HEK293 (cell line): ENCODE results near the gene RAET1G.

Experiments used
- CTCF ChIA-PET: fragments of 350-600 bp; formaldehyde crosslinking; extraction: SDS; loops from one replicate; lab custom pipeline; 2021; ENCODE audit warnings: antibody characterized with exemption; lab: Yijun Ruan, JAX
- POLR2A ChIA-PET: fragments of 300-600 bp; formaldehyde crosslinking; extraction: SDS; loops from one replicate; lab custom pipeline; 2020; ENCODE audit warnings: antibody characterized with exemption, inconsistent platforms; lab: Yijun Ruan, JAX
- H3K27ac ChIP-seq: fragments of 200-500 bp; sonication (Bioruptor generic); 2 replicates; pipeline ENCODE4 v1.5.1; 2014; ENCODE audit warnings: low read depth, low read length, control low read depth, inconsistent platforms; ENCODE audit errors: extremely low read depth
- H3K36me3 ChIP-seq, 2 experiments: fragments of 200-500 bp in 1 of 2; sonication (Bioruptor generic) in 1 of 2; 1 replicate in 1 of 2; 2 replicates in 1 of 2; pipeline ENCODE4 v1.5.1; 2014 to 2017; ENCODE audit warnings: inconsistent platforms in 2 of 2, low read length in 2 of 2; ENCODE audit not compliant: control insufficient read depth in 2 of 2, insufficient read depth in 1 of 2
- H3K4me1 ChIP-seq: fragments of 200-500 bp; sonication (Bioruptor generic); 2 replicates; pipeline ENCODE4 v1.5.1; 2014; ENCODE audit warnings: mild to moderate bottlenecking, low read length, inconsistent platforms; ENCODE audit not compliant: control insufficient read depth, insufficient read depth
- H3K4me3 ChIP-seq: 2 replicates; pipeline ENCODE4 v1.5.1; 2011; ENCODE audit warnings: low read depth, mild to moderate bottlenecking, control low read depth, low read length, moderate library complexity
- H3K9me3 ChIP-seq: fragments of 200-500 bp; sonication (Bioruptor generic); 2 replicates; pipeline ENCODE4 v1.5.1; 2014; ENCODE audit warnings: low read depth, low read length, inconsistent platforms; ENCODE audit not compliant: control insufficient read depth, insufficient read depth
- MZF1 ChIP-seq: fragments of 450-650 bp; formaldehyde crosslinking; IDR thresholded peaks from 2 replicates; pipeline ENCODE4 v1.5.1; 2017; ENCODE audit warnings: missing biosample characterization, missing genetic modification characterization, borderline replicate concordance
- RBAK ChIP-seq: fragments of 450-650 bp; formaldehyde crosslinking; IDR thresholded peaks from 2 replicates; pipeline ENCODE4 v1.5.1; 2016; ENCODE audit warnings: missing biosample characterization, missing genetic modification characterization
- REST ChIP-seq: fragments of 450-650 bp; formaldehyde crosslinking; IDR thresholded peaks from 2 replicates; pipeline ENCODE4 v1.5.1; 2016; ENCODE audit warnings: missing biosample characterization, missing genetic modification characterization
- SETDB1 ChIP-seq: IDR thresholded peaks from one replicate; pipeline ENCODE4 v1.6.1; 2017; ENCODE audit warnings: mild to moderate bottlenecking, low read length, moderate library complexity, mixed read lengths; ENCODE audit not compliant: insufficient read length
- ZNF121 ChIP-seq: fragments of 450-650 bp; formaldehyde crosslinking; IDR thresholded peaks from 2 replicates; pipeline ENCODE4 v1.5.1; 2016; ENCODE audit warnings: missing biosample characterization, missing genetic modification characterization
- ZNF133 ChIP-seq: fragments of 450-650 bp; formaldehyde crosslinking; IDR thresholded peaks from 2 replicates; pipeline ENCODE4 v1.5.1; 2016; ENCODE audit warnings: missing biosample characterization, missing genetic modification characterization
- ZNF140 ChIP-seq: fragments of 450-650 bp; formaldehyde crosslinking; IDR thresholded peaks from 2 replicates; pipeline ENCODE4 v1.5.1; 2016; ENCODE audit warnings: missing biosample characterization, missing genetic modification characterization
- ZNF146 ChIP-seq: fragments of 450-650 bp; formaldehyde crosslinking; IDR thresholded peaks from 2 replicates; pipeline ENCODE4 v1.5.1; 2016; ENCODE audit warnings: missing biosample characterization, missing genetic modification characterization
- ZNF148 ChIP-seq: fragments of 450-650 bp; formaldehyde crosslinking; IDR thresholded peaks from 2 replicates; pipeline ENCODE4 v1.5.0; 2017; ENCODE audit warnings: missing biosample characterization, missing genetic modification characterization, borderline replicate concordance
- ZNF202 ChIP-seq: fragments of 450-650 bp; formaldehyde crosslinking; IDR thresholded peaks from 2 replicates; pipeline ENCODE4 v1.5.1; 2016; ENCODE audit warnings: missing biosample characterization, missing genetic modification characterization, borderline replicate concordance
- ZNF280C ChIP-seq: fragments of 450-650 bp; formaldehyde crosslinking; IDR thresholded peaks from 2 replicates; pipeline ENCODE4 v1.5.1; 2016; ENCODE audit warnings: missing biosample characterization, missing genetic modification characterization
- ZNF292 ChIP-seq: fragments of 450-650 bp; formaldehyde crosslinking; IDR thresholded peaks from 2 replicates; pipeline ENCODE4 v1.5.1; 2016; ENCODE audit warnings: low read depth, missing biosample characterization, missing genetic modification characterization, borderline replicate concordance
- ZNF350 ChIP-seq: fragments of 450-650 bp; formaldehyde crosslinking; IDR thresholded peaks from 2 replicates; pipeline ENCODE4 v1.5.0; 2017; ENCODE audit warnings: missing biosample characterization, mild to moderate bottlenecking, missing genetic modification characterization
- ZNF404 ChIP-seq: fragments of 450-650 bp; formaldehyde crosslinking; IDR thresholded peaks from 2 replicates; pipeline ENCODE4 v1.5.1; 2017; ENCODE audit warnings: missing biosample characterization, missing genetic modification characterization
- ZNF654 ChIP-seq: fragments of 450-650 bp; formaldehyde crosslinking; IDR thresholded peaks from 2 replicates; pipeline ENCODE4 v1.5.1; 2016; ENCODE audit warnings: low read depth, missing biosample characterization, missing genetic modification characterization
- ZNF701 ChIP-seq: fragments of 450-650 bp; formaldehyde crosslinking; IDR thresholded peaks from 2 replicates; pipeline ENCODE4 v1.5.1; 2016; ENCODE audit warnings: missing biosample characterization, missing genetic modification characterization
- ZNF704 ChIP-seq: fragments of 450-650 bp; formaldehyde crosslinking; IDR thresholded peaks from 2 replicates; pipeline ENCODE4 v1.5.1; 2016; ENCODE audit warnings: missing biosample characterization, missing genetic modification characterization
- ZNF776 ChIP-seq: fragments of 450-650 bp; formaldehyde crosslinking; IDR thresholded peaks from 2 replicates; pipeline ENCODE4 v1.5.0; 2017; ENCODE audit warnings: missing biosample characterization, missing genetic modification characterization, borderline replicate concordance
- ZNF777 ChIP-seq: fragments of 450-650 bp; formaldehyde crosslinking; IDR thresholded peaks from 2 replicates; pipeline ENCODE4 v1.5.1; 2017; ENCODE audit warnings: missing biosample characterization, missing genetic modification characterization, borderline replicate concordance
- TF ChIP-seq, protein P1 (sequence below): fragments of 450-650 bp; formaldehyde crosslinking; IDR thresholded peaks from 2 replicates; pipeline ENCODE4 v1.5.1; 2016; ENCODE audit warnings: missing biosample characterization, missing genetic modification characterization

Gene RAET1G

GRCh38 chr6:149915970-149916865 lies 6.7 kb downstream of the RAET1G start:
- H3K4me1 ChIP-seq, result no peaks in the 10 kb centered on the region
- TF ChIP-seq MZF1 (tag by site-specific recombination) (no peak), ZNF280C (tag by site-specific recombination) (no peak), REST (tag by site-specific recombination) (no peak), ZNF776 (tag by site-specific recombination) (no peak), ZNF404 (no peak), ZNF701 (tag by site-specific recombination) (no peak), ZNF133 (tag by site-specific recombination) (no peak), ZNF777 (tag by site-specific recombination) (no peak), ZNF148 (no peak), ZNF146 (tag by site-specific recombination) (no peak), ZNF704 (tag by site-specific recombination) (no peak), ZNF350 (tag by site-specific recombination) (no peak), RBAK (no peak), ZNF292 (tag by site-specific recombination) (no peak), SETDB1 (no peak), ZNF654 (tag by site-specific recombination) (no peak), ZNF140 (tag by site-specific recombination) (no peak), ZNF202 (no peak), ZNF121 (tag by site-specific recombination) (no peak)
- TF ChIP-seq, protein P1, sequence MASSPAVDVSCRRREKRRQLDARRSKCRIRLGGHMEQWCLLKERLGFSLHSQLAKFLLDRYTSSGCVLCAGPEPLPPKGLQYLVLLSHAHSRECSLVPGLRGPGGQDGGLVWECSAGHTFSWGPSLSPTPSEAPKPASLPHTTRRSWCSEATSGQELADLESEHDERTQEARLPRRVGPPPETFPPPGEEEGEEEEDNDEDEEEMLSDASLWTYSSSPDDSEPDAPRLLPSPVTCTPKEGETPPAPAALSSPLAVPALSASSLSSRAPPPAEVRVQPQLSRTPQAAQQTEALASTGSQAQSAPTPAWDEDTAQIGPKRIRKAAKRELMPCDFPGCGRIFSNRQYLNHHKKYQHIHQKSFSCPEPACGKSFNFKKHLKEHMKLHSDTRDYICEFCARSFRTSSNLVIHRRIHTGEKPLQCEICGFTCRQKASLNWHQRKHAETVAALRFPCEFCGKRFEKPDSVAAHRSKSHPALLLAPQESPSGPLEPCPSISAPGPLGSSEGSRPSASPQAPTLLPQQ, result no peak
- TF ChIP-seq, all 188 proteins: peak for 0
- H3K27ac ChIP-seq, result no peak overlapping the region
- H3K4me3 ChIP-seq, result no peak overlapping the region
- CTCF ChIA-PET, result interaction anchor here (0.5 to 1.4 kb wide), 4 partner anchors 69 to 212 kb away, joined by 3 to 5 read pairs (median 3); no protein-coding TSS in a partner anchor
- POLR2A ChIA-PET, result no interaction called here
- H3K9me3 ChIP-seq, result no peaks in the 10 kb centered on the region
- H3K36me3 ChIP-seq, result no peaks in the 10 kb centered on the region
